NCI-H2227 (cell line): ENCODE data around the gene LRP4.
A peak's percentile ranks its signal among the peaks of the same experiment; 100 is the strongest.
"Not testable (repeated sequence)": the region's sequence is repeated elsewhere in the genome, so short reads cannot be mapped to it uniquely, and the experiment has no call there.

Experiments used
- DNase-seq: peaks from one replicate; lab custom pipeline; 2025; ENCODE audit not compliant: unreplicated experiment; lab: John Stamatoyannopoulos, UW

The LRP4 gene

DNA sequence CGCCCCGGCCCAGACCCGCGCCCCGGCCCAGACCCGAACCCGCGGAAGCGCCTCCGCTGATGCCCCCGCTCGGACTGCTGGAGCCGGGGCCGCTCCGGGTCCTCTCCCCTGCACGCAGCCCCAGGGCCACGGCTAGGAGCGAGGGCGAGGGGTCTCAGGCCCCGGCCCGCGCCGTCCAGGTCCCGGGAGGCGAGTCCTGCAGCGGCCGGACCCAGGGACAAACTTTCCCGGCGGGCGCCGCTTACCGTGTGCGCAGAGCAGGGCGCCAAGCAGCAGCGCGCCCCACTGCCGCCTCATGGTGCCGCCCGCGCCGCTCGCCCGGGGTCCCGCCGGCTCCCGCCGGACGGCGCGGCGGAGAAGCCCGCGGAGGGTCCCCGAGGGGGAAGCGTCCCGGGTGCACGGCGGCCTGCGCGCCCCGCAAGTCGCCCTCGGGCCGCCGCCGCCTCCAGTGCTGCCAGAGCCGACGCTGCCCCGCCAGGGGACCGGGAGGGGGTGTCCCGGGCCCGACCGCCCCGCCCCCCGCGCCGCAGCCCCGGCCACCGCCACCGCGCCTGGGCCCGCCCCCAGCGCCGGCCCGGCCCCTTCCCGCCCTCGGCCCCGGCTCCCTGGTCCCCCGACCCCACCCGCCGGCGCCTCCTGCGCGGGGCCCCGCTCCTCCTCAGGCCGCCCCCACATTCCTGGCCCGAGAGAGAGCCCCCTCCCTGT, at the start of gene LRP4:
Gene LRP4 (minus strand): TSS at position 468 of the 705 bp plus-strand sequence. CDS start 171 bp downstream, at position 297.
- DNase-seq, result peak; percentile 59

DNA sequence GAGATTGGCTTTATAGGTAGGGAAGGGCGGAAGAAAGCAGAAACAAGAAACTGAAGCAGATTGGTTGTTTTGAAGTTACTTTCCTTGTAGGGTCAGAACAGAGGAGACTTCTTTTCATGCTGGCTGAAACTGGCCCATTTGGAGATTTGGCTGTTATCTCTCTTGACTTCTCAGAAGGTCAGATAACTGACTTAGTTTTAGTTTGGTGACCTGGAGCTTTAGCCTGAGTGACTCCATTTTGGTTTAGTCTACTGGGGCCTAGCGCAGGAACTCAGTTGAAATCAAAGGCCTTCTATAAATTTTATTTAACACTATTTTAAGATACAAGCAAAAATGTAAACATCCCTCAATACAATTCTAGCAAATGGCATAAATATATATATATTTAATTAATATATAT, 49.6 kb upstream of the LRP4 start:
- no peak for DNase-seq

GRCh38 chr11:46966773-46967172, 48.4 kb upstream of the LRP4 start:
- DNase-seq, result no peak

DNA sequence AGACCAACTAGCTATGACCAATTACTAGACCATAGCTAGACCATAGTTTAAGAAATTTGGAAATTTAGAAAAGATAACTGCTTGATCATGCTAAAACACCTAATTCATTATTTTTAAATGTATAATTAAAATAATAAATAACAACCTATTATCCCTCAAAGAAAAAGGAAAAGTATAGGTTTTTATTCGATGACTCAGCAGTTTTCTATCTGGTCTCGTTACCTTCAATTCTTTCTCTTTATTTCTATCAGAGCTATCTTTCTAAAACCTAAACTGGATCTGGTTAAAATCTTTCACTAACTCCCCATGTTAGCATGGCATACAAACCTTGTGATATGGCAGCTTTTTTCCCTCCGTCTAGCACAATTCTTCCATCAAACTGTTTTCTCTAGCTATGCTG, 45.5 kb upstream of the LRP4 start:
- DNase-seq, result no peak

GRCh38 chr11:46961886-46962285, 43.5 kb upstream of the LRP4 start:
- DNase-seq, result not testable (repeated sequence)

GRCh38 chr11:46961041-46961440, 42.7 kb upstream of the LRP4 start:
- no peak for DNase-seq

DNA sequence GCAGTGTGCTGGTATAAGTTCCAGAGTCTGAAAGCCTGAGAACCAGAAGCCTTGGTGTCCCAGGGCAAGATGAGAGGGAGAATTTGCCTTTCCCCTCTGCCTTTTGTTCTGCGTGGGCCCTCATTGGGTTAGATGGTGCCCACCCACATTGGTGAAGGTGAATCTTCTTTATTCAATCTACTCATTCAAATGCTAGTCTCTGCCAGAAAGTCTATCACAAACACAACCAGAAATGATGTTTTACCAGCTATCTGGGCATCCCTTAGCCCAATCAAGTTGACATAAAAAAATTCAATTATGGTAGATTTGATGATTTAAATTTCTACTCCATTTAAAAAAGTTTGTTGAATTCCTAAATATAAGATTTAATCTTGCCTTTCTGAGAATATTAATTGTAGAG, 40.4 kb upstream of the LRP4 start:
- no peak for DNase-seq

DNA sequence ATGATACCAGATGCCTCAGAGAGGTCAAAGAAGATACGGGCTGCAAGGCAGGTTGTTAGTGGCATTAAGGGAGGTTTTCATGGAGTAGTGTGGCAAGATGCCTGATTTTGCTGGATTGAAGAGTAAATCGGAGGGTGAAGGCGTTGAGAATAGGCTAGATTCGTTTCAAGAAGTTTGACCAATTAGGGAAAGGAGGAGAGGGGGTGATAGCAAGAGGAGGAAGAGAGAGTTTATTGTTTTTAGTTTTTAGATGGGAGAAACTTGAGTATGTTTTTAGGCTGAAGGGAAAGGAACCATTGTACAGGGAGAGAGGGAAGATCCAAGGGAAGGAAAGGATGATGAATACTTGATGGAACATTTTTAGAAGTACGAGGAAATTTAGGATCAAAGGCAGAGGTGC, 34.7 kb upstream of the LRP4 start:
- DNase-seq, result no peak

- no peak for DNase-seq
These were observed 34.2 kb upstream of the LRP4 start for GRCh38 chr11:46952553-46952952.

GRCh38 chr11:46951864-46952263, 33.5 kb upstream of the LRP4 start:
- DNase-seq, result no peak

DNA sequence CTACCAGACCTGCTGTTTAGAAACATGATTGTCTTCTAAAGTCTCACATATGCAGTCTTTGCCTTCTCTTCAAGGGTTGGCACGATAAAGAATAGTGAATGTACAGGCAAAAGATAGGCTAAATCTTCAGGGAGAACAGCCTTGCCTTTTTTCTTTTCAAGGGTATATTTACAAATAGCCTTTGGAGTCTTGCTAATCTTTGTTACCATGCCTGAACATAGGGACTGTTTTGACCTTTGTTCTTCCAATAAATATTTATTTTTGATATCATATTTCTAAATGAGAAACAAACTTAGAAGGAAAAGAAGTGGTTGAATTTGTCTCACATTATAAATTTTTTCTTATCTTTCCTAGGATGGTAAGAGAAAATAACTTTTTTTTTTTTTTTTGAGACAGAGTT, 30.9 kb upstream of the LRP4 start:
- no peak for DNase-seq

DNA sequence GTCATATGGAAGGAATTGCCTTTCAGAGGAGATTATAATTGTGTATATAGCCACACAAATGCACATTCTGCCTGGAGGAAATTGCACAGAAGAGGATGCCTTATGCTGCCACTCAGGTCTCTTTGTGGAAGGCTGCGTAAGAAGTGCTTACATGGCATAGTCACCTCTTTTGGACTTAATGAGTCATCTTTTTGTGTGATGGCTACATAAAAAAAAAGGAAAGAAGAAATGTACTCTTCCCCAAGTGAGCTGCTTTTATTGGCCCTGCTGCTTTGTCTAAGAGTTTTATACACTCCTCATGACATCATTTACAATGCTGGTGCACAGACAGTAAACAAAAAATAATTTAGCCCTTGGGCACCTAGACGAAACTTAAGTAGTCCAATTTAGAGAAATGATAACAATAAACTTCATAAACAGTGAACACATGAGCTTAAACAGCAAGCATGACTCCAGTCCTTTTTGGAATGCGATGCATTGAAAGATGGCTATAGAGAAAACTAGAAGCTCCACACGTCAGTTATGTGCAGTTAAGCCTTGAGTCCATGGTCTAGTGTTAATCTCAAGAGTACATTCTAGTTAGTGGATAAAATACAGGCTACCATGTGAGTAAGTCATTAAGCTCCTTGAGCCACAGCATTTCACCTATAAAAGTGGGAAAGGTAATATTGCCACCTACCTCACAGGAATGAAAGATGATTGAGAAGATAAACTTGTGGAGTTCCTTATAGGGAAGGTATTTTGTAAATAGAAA, 30.2 kb upstream of the LRP4 start:
- peak; percentile 12 for DNase-seq

GRCh38 chr11:46947399-46948077, 29.2 kb upstream of the LRP4 start:
- DNase-seq, result no peak

DNA sequence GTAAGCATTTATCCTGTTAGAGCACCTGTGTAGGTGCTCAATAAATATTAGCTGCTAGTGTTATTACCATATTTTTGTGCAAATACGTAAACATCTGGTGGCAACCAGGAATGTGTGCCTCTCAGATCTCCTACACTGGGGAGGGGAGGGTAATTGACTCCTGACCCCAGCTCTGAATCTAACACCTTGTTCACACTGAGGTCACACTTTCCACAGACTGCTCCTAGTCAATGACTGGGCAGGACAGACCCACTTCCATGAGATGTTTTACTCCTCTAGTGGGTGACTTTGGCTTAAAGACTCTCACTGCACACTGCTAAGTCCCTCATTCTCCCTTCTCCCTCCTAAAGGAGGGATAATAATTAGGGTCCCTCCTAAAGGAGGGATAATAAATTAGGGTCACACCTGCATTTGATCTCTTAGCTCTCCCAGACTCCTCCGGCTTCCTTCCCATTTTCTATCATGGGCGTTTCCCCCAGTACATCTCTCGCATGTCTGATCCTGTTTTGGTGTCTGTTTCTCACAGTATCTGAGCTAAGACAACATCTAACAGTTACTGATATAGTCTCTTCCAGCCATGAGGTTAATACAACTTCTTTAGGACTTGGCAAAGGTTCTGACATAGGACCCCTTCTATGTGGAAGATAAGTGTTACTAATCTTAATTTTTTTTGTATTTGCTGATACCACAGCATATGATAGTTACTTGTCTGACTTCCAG, 26.2 kb upstream of the LRP4 start:
- no peak for DNase-seq

DNA sequence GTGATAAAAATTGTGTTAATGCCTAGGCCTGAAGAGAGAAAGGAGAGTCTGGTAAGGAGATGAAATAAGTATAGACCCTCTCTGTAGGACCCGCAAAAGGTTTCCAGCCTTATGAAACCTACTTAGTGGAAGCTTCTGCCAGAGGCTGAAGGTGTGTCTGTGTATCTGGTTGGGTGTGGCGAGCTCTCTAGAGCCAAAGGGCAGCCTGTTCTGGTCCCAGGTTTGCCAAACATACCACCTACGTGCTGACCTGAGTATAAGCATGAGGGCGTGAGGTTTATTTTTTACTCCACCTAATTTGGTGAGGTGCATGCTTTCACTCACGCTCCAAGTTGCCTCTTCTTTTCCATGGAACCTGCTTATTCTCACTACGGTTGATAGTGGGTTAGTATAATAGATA, 23.8 kb upstream of the LRP4 start:
- DNase-seq, result no peak

- peak; percentile 97 for DNase-seq
These were observed 18.1 kb upstream of the LRP4 start, which contains the start of gene CSTPP1 for GRCh38 chr11:46936138-46937110. Gene CSTPP1 (plus strand): TSS chr11:46936761. CDS start chr11:46936806, 45 bp downstream.

DNA sequence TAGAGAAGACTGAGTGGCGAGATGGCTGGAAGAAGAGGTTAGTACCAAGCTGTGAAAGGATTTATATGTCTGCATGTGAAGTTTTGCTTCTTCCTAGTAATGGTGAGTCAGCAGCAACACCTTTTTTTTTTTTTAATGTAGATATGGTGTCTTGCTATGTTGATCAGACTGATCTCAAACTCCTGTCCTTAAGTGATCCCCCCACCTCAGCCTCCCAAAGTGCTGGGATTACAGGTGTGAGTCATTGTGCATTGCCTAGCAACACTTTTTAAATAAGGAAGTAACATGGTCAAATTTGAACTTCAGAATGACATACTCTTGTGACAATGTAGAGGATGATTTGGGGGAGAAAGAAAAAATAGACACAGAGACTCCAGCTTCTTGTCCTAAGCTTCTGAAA, 11.7 kb upstream of the LRP4 start:
- DNase-seq, result no peak

- not testable (repeated sequence) for DNase-seq
These were observed 10.4 kb upstream of the LRP4 start for GRCh38 chr11:46928701-46929100.

DNA sequence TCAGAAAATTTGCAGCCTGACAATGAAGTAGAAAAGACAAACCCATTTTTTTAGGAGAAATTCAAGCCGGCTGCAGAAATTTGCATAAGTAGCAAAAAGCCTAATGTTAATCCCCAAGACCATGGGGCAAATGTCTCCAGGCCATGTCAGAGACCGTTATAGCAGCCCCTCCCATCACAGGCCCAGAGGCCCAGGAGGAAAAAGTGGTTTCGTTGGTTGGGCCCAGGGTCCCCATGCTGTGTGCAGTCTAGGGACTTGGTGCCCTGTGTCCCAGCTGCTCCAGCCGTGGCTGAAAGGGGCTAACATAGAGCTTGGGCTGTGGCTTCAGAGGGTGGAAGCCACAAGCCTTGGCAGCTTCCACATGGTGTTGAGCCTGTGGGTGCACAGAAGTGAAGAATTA, 9.6 kb upstream of the LRP4 start:
- DNase-seq, result not testable (repeated sequence)

DNA sequence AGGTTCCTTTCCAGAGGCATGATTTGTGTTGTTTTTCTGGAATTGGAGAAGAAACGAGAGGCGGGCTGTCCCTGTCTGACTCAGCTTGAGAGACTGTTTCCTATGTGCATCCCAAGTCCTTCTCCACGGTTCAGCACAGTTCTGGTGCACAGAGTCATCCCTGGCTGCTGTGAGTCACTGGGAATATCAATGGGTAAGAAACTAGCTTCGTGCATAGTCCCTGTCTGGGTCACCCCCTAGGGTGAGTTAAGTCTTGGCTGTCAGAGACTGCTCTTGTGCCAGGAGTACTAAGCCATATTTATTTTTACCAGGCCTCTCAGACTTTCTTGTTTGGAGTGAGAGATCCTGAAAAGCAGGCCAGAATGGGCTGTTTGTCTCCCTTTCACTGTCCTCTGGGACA, 2.4 kb upstream of the LRP4 start:
- DNase-seq, result no peak
